K562 (cell line): ENCODE measurements around the gene ZBTB48. TPM values are rescaled to one million over a fixed set of nuclear protein-coding genes. Genes with fewer than 3 reads are reported as not detected.

Experiments used
- CCNT2 ChIP-seq: IDR thresholded peaks from 2 replicates; pipeline ENCODE4 v1.6.1; 2011; ENCODE audit warnings: borderline replicate concordance, low read depth, mild to moderate bottlenecking, moderate library complexity, mixed read lengths, low read length; ENCODE audit not compliant: insufficient read length; ENCODE audit errors: extremely low read depth
- E2F1 ChIP-seq: sonication (generic); formaldehyde crosslinking; IDR thresholded peaks from 2 replicates; pipeline ENCODE4 v1.8.1; 2023; ENCODE audit warnings: mild to moderate bottlenecking, missing genetic modification reagents, moderate library complexity
- E2F6 ChIP-seq, 2 experiments: IDR thresholded peaks; 2 replicates each; pipeline ENCODE4 v1.6.1; 2011; ENCODE audit warnings: borderline replicate concordance in 1 of 2, control low read depth in 1 of 2, low read depth in 1 of 2, low read length in 1 of 2, mild to moderate bottlenecking in 1 of 2, mixed read lengths in 1 of 2, moderate library complexity in 1 of 2; ENCODE audit not compliant: insufficient read depth in 1 of 2, insufficient read length in 1 of 2, poor library complexity in 1 of 2, severe bottlenecking in 1 of 2; ENCODE audit errors: extremely low read depth in 1 of 2
- FOXM1 ChIP-seq, 2 experiments: fragments of 450-650 bp in 1 of 2; sonication (generic) in 1 of 2; formaldehyde crosslinking in 1 of 2; IDR thresholded peaks; 2 replicates each; pipeline versions ENCODE4 v1.6.1 to v1.9.0; 2017 to 2022; ENCODE audit warnings: low read depth in 2 of 2, mild to moderate bottlenecking in 2 of 2, missing genetic modification reagents in 1 of 2, moderate library complexity in 1 of 2
- MIER1 ChIP-seq: fragments of 450-650 bp; IDR thresholded peaks from 2 replicates; pipeline ENCODE4 v1.6.1; 2016; ENCODE audit warnings: antibody characterized with exemption, mild to moderate bottlenecking, low read depth
- NCOR1 ChIP-seq: fragments of 450-650 bp; IDR thresholded peaks from 2 replicates; pipeline ENCODE4 v1.6.1; 2016; ENCODE audit warnings: mild to moderate bottlenecking, moderate library complexity
- PHF21A ChIP-seq: fragments of 450-650 bp; IDR thresholded peaks from 2 replicates; pipeline ENCODE4 v1.6.1; 2017; ENCODE audit warnings: low read depth, borderline replicate concordance
- RB1 ChIP-seq: fragments of 450-650 bp; IDR thresholded peaks from 2 replicates; pipeline ENCODE4 v1.6.1; 2017; ENCODE audit warnings: low read depth, mild to moderate bottlenecking
- SIN3A ChIP-seq, 2 experiments: fragments of 150-350 bp in 1 of 2; IDR thresholded peaks; 2 replicates each; pipeline ENCODE4 v1.6.1; 2011 to 2016; ENCODE audit warnings: borderline replicate concordance in 2 of 2, low read depth in 2 of 2, low read length in 2 of 2, mild to moderate bottlenecking in 2 of 2, moderate library complexity in 2 of 2; ENCODE audit not compliant: control insufficient read depth in 1 of 2
- SMARCC2 ChIP-seq: fragments of 450-650 bp; IDR thresholded peaks from 2 replicates; pipeline ENCODE4 v1.6.1; 2017; ENCODE audit warnings: antibody characterized with exemption, moderate library complexity, mild to moderate bottlenecking, low read depth
- SREBF2 ChIP-seq: sonication (generic); formaldehyde crosslinking; IDR thresholded peaks from 2 replicates; pipeline ENCODE4 v1.4.0; 2020; ENCODE audit warnings: mild to moderate bottlenecking, missing genetic modification reagents
- polyA plus RNA-seq, 8 experiments: library from polyadenylated mRNA; depleted of rRNA in 4 of 8; stranded (reverse) in 5 of 8; unstranded in 3 of 8; fragments of >200 nt; fragmentation: Nextera tagmentation in 2 of 8; fragmentation: Illumina TruSeq in 1 of 8; extraction: Ambion mirVana in 2 of 8; extraction: Trizol in 1 of 8; gene quantifications; 2 replicates each; pipeline versions ENCODE4 v1.2.1 to v1.2.3, GENCODE V29; 2011 to 2014; ENCODE audit warnings: inconsistent platforms in 1 of 8, missing spikeins in 1 of 8
- total RNA-seq, 7 experiments: library from RNA; depleted of rRNA in 6 of 7; stranded (reverse); fragments of >200 nt in 6 of 7; fragmentation: Illumina TruSeq in 2 of 7; extraction: Trizol in 2 of 7; gene quantifications; 2 replicates each; pipeline versions ENCODE4 v1.2.1 to v1.2.3, GENCODE V29; 2011 to 2021; ENCODE audit warnings: low replicate concordance in 1 of 7
- TF ChIP-seq, protein P1 (sequence below), 2 experiments: fragments of 450-650 bp; IDR thresholded peaks; 2 replicates each; pipeline ENCODE4 v1.6.1; 2018; ENCODE audit warnings: mild to moderate bottlenecking in 2 of 2, low read depth in 1 of 2; ENCODE audit not compliant: partially characterized antibody in 2 of 2
- TF ChIP-seq, protein P2 (sequence below): IDR thresholded peaks from 2 replicates; pipeline ENCODE4 v1.6.1; 2014; ENCODE audit warnings: antibody characterized with exemption
- TF ChIP-seq, protein P3 (sequence below): fragments of 250-450 bp; sonication (Bioruptor Pico); IDR thresholded peaks from 2 replicates; pipeline ENCODE4 v1.5.0; 2021

The ZBTB48 gene
- total and polyA plus RNA-seq, 9 of the 15 experiments (the other 6 are each of a cell fraction or from before 2014, with no cell fraction given): 1.9 to 66.9 (median 29.5) TPM

- TF ChIP-seq, protein P1, sequence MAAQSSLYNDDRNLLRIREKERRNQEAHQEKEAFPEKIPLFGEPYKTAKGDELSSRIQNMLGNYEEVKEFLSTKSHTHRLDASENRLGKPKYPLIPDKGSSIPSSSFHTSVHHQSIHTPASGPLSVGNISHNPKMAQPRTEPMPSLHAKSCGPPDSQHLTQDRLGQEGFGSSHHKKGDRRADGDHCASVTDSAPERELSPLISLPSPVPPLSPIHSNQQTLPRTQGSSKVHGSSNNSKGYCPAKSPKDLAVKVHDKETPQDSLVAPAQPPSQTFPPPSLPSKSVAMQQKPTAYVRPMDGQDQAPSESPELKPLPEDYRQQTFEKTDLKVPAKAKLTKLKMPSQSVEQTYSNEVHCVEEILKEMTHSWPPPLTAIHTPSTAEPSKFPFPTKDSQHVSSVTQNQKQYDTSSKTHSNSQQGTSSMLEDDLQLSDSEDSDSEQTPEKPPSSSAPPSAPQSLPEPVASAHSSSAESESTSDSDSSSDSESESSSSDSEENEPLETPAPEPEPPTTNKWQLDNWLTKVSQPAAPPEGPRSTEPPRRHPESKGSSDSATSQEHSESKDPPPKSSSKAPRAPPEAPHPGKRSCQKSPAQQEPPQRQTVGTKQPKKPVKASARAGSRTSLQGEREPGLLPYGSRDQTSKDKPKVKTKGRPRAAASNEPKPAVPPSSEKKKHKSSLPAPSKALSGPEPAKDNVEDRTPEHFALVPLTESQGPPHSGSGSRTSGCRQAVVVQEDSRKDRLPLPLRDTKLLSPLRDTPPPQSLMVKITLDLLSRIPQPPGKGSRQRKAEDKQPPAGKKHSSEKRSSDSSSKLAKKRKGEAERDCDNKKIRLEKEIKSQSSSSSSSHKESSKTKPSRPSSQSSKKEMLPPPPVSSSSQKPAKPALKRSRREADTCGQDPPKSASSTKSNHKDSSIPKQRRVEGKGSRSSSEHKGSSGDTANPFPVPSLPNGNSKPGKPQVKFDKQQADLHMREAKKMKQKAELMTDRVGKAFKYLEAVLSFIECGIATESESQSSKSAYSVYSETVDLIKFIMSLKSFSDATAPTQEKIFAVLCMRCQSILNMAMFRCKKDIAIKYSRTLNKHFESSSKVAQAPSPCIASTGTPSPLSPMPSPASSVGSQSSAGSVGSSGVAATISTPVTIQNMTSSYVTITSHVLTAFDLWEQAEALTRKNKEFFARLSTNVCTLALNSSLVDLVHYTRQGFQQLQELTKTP (IDR thresholded peaks at IDR 0.05; ENCODE audit: low read depth in 1 of 2, partially characterized antibody in 2 of 2): no peak
- TF ChIP-seq, protein P2, sequence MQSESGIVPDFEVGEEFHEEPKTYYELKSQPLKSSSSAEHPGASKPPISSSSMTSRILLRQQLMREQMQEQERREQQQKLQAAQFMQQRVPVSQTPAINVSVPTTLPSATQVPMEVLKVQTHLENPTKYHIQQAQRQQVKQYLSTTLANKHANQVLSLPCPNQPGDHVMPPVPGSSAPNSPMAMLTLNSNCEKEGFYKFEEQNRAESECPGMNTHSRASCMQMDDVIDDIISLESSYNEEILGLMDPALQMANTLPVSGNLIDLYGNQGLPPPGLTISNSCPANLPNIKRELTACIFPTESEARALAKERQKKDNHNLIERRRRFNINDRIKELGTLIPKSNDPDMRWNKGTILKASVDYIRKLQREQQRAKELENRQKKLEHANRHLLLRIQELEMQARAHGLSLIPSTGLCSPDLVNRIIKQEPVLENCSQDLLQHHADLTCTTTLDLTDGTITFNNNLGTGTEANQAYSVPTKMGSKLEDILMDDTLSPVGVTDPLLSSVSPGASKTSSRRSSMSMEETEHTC: no peak
- TF ChIP-seq FOXM1 (IDR thresholded peaks at IDR 0.05; ENCODE audit: low read depth) (no peak), FOXM1 (CRISPR knock-in tag; IDR thresholded peaks at IDR 0.05; ENCODE audit: low read depth) (0 out of 2 replicates have a peak, but pooled peaks have one; percentile 25), CCNT2 (peak; percentile 31), SREBF2 (CRISPR knock-in tag) (no peak), SIN3A (IDR thresholded peaks at IDR 0.05; ENCODE audit: borderline replicate concordance in 2 of 2, control insufficient read depth in 1 of 2, low read depth in 2 of 2, low read length in 2 of 2) (peak; percentile 44 to 79; a peak in 2 of 4 replicates), E2F1 (CRISPR knock-in tag) (no peak), E2F6 (IDR thresholded peaks at IDR 0.05; ENCODE audit: borderline replicate concordance in 1 of 2, extremely low read depth in 1 of 2, insufficient read depth in 1 of 2, insufficient read length in 1 of 2, low read depth in 1 of 2, low read length in 1 of 2, poor library complexity in 1 of 2, severe bottlenecking in 1 of 2) (peak in 1 of 2 experiments; percentile 56), NCOR1 (0 out of 2 replicates have a peak, but pooled peaks have one; percentile 26), RB1 (peak; percentile 45), SMARCC2 (0 out of 2 replicates have a peak, but pooled peaks have one; percentile 52), MIER1 (peak; percentile 40; the same call in 1 of the 2 replicates), PHF21A (0 out of 2 replicates have a peak, but pooled peaks have one; percentile 25)
- TF ChIP-seq, protein P3, sequence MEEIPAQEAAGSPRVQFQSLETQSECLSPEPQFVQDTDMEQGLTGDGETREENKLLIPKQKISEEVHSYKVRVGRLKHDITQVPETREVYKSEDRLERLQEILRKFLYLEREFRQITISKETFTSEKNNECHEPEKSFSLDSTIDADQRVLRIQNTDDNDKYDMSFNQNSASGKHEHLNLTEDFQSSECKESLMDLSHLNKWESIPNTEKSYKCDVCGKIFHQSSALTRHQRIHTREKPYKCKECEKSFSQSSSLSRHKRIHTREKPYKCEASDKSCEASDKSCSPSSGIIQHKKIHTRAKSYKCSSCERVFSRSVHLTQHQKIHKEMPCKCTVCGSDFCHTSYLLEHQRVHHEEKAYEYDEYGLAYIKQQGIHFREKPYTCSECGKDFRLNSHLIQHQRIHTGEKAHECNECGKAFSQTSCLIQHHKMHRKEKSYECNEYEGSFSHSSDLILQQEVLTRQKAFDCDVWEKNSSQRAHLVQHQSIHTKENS: no peak
Observed at GRCh38 chr1:6612641-6613360, 33.0 kb downstream of the ZBTB48 start (continued).
